ENCODE results near the gene NKX6-1. TPM values are rescaled to one million over a fixed set of nuclear protein-coding genes. Genes with fewer than 3 reads are reported as not detected.
A peak's percentile ranks its signal among the peaks of the same experiment; 100 is the strongest.

Gene NKX6-1
- total RNA-seq, result not detected

GRCh38 chr4:84498935-84499623 is at the start of gene NKX6-1:
Gene NKX6-1, minus strand, starts transcription at chr4:84499292. Its CDS starts 1,064 bp downstream, at chr4:84498228.
- CTCF ChIA-PET, result interaction anchor here (0.5 kb wide), 1 partner anchor 17 kb away, joined by 4 read pairs; no protein-coding TSS in a partner anchor
- peak within 1 kb of the TSS; percentile 46 for H3K27ac Mint-ChIP-seq
- POLR2A ChIA-PET, result no interaction called here
- H3K27me3 Mint-ChIP-seq, result peaks cover 88% of the 10 kb centered on the region
- H3K36me3 Mint-ChIP-seq (ENCODE audit: low read depth), result peaks cover 5% of the 10 kb centered on the region
- no peak for DNase-seq
- H3K4me1 Mint-ChIP-seq, result peaks cover 9% of the 10 kb centered on the region
- peak within 1 kb of the TSS; percentile 64 for H3K4me3 Mint-ChIP-seq
- peaks cover 4% of the 10 kb centered on the region for H3K9me3 Mint-ChIP-seq

GRCh38 chr4:84547211-84547610 is 48.1 kb upstream of the NKX6-1 start:
- no peak overlapping the region for H3K27ac Mint-ChIP-seq
- H3K9me3 Mint-ChIP-seq, result no peaks in the 10 kb centered on the region
- POLR2A ChIA-PET, result no interaction called here
- CTCF ChIA-PET, result no interaction called here
- H3K4me3 Mint-ChIP-seq, result no peak overlapping the region
- no peaks in the 10 kb centered on the region for H3K36me3 Mint-ChIP-seq (ENCODE audit: low read depth)
- H3K4me1 Mint-ChIP-seq, result no peaks in the 10 kb centered on the region
- DNase-seq, result no peak
- H3K27me3 Mint-ChIP-seq, result no peaks in the 10 kb centered on the region

- no peaks in the 10 kb centered on the region for H3K27me3 Mint-ChIP-seq
- H3K4me1 Mint-ChIP-seq, result no peaks in the 10 kb centered on the region
- no peak for DNase-seq
- H3K4me3 Mint-ChIP-seq, result no peak overlapping the region
- POLR2A ChIA-PET, result no interaction called here
- CTCF ChIA-PET, result no interaction called here
- H3K9me3 Mint-ChIP-seq, result no peaks in the 10 kb centered on the region
- no peak overlapping the region for H3K27ac Mint-ChIP-seq
- H3K36me3 Mint-ChIP-seq (ENCODE audit: low read depth), result no peaks in the 10 kb centered on the region
Observed at GRCh38 chr4:84545093-84545492, 46.0 kb upstream of the NKX6-1 start.

GRCh38 chr4:84535901-84536300 is 36.8 kb upstream of the NKX6-1 start:
- ChIA-PET CTCF (no interaction called here), POLR2A (no interaction called here)
- no peak for DNase-seq
- Mint-ChIP-seq H3K4me1 (no peaks in the 10 kb centered on the region), H3K4me3 (no peak overlapping the region), H3K27ac (no peak overlapping the region), H3K27me3 (peaks cover 11% of the 10 kb centered on the region), H3K36me3 (ENCODE audit: low read depth) (no peaks in the 10 kb centered on the region), H3K9me3 (no peaks in the 10 kb centered on the region)

GRCh38 chr4:84531689-84532088 is 32.6 kb upstream of the NKX6-1 start:
- DNase-seq, result no peak
- Mint-ChIP-seq H3K27ac (no peak overlapping the region), H3K4me1 (no peaks in the 10 kb centered on the region), H3K36me3 (ENCODE audit: low read depth) (no peaks in the 10 kb centered on the region), H3K9me3 (no peaks in the 10 kb centered on the region), H3K4me3 (no peak overlapping the region), H3K27me3 (peaks cover 11% of the 10 kb centered on the region)
- CTCF ChIA-PET, result no interaction called here
- POLR2A ChIA-PET, result no interaction called here

GRCh38 chr4:84530871-84531270 is 31.8 kb upstream of the NKX6-1 start:
- ChIA-PET POLR2A (no interaction called here), CTCF (no interaction called here)
- Mint-ChIP-seq H3K27me3 (peaks cover 14% of the 10 kb centered on the region), H3K4me3 (no peak overlapping the region), H3K9me3 (no peaks in the 10 kb centered on the region), H3K36me3 (ENCODE audit: low read depth) (no peaks in the 10 kb centered on the region), H3K4me1 (no peaks in the 10 kb centered on the region), H3K27ac (no peak overlapping the region)
- no peak for DNase-seq

GRCh38 chr4:84530454-84530853 is 31.4 kb upstream of the NKX6-1 start:
- Mint-ChIP-seq H3K4me1 (no peaks in the 10 kb centered on the region), H3K27ac (no peak overlapping the region), H3K36me3 (ENCODE audit: low read depth) (no peaks in the 10 kb centered on the region), H3K27me3 (peaks cover 14% of the 10 kb centered on the region), H3K4me3 (no peak overlapping the region), H3K9me3 (no peaks in the 10 kb centered on the region)
- ChIA-PET CTCF (no interaction called here), POLR2A (no interaction called here)
- DNase-seq, result no peak

- ChIA-PET CTCF (no interaction called here), POLR2A (no interaction called here)
- no peak overlapping the region for H3K4me3 Mint-ChIP-seq
- no peaks in the 10 kb centered on the region for H3K4me1 Mint-ChIP-seq
- H3K36me3 Mint-ChIP-seq (ENCODE audit: low read depth), result no peaks in the 10 kb centered on the region
- H3K27me3 Mint-ChIP-seq, result peaks cover 14% of the 10 kb centered on the region
- no peak overlapping the region for H3K27ac Mint-ChIP-seq
- no peaks in the 10 kb centered on the region for H3K9me3 Mint-ChIP-seq
- DNase-seq, result no peak
Observed at GRCh38 chr4:84529169-84529751, 30.2 kb upstream of the NKX6-1 start.

GRCh38 chr4:84527391-84527790 is 28.3 kb upstream of the NKX6-1 start:
- Mint-ChIP-seq H3K4me3 (no peak overlapping the region), H3K27me3 (peaks cover 6% of the 10 kb centered on the region), H3K27ac (no peak overlapping the region), H3K4me1 (no peaks in the 10 kb centered on the region), H3K9me3 (no peaks in the 10 kb centered on the region), H3K36me3 (ENCODE audit: low read depth) (no peaks in the 10 kb centered on the region)
- DNase-seq, result no peak
- ChIA-PET CTCF (interaction anchor here (0.6 kb wide), 1 partner anchor 1245 kb away, joined by 3 read pairs; no protein-coding TSS in a partner anchor), POLR2A (no interaction called here)

- CTCF ChIA-PET, result no interaction called here
Observed at GRCh38 chr4:84515075-84515474, 16.0 kb upstream of the NKX6-1 start.

GRCh38 chr4:84512277-84512676 is 13.2 kb upstream of the NKX6-1 start:
- CTCF ChIA-PET, result interaction anchor here (1.4 kb wide), 1 partner anchor 18 kb away, joined by 3 read pairs; no protein-coding TSS in a partner anchor
- peaks cover 22% of the 10 kb centered on the region for H3K27me3 Mint-ChIP-seq
- no peaks in the 10 kb centered on the region for H3K4me1 Mint-ChIP-seq
- H3K27ac Mint-ChIP-seq, result no peak overlapping the region
- no peak overlapping the region for H3K4me3 Mint-ChIP-seq
- POLR2A ChIA-PET, result no interaction called here
- no peaks in the 10 kb centered on the region for H3K36me3 Mint-ChIP-seq (ENCODE audit: low read depth)
- no peak for DNase-seq
- no peaks in the 10 kb centered on the region for H3K9me3 Mint-ChIP-seq

More at GRCh38 chr4:84515075-84515474, 16.0 kb upstream of the NKX6-1 start:
- POLR2A ChIA-PET, result no interaction called here
- Mint-ChIP-seq H3K27ac (no peak overlapping the region), H3K36me3 (ENCODE audit: low read depth) (no peaks in the 10 kb centered on the region), H3K4me1 (no peaks in the 10 kb centered on the region), H3K4me3 (no peak overlapping the region), H3K27me3 (peaks cover 12% of the 10 kb centered on the region), H3K9me3 (no peaks in the 10 kb centered on the region)
- no peak for DNase-seq

GRCh38 chr4:84511703-84512102 is 12.6 kb upstream of the NKX6-1 start:
- CTCF ChIA-PET, result interaction anchor here (1.4 kb wide), 1 partner anchor 17 kb away, joined by 3 read pairs; no protein-coding TSS in a partner anchor

GRCh38 chr4:84507941-84508340 is 8.8 kb upstream of the NKX6-1 start:
- no peaks in the 10 kb centered on the region for H3K9me3 Mint-ChIP-seq
- no peaks in the 10 kb centered on the region for H3K4me1 Mint-ChIP-seq
- peaks cover 38% of the 10 kb centered on the region for H3K27me3 Mint-ChIP-seq
- ChIA-PET POLR2A (no interaction called here), CTCF (interaction anchor here (0.6 kb wide), 2 partner anchors 25 to 302 kb away, joined by 3 read pairs; no protein-coding TSS in a partner anchor)
- H3K4me3 Mint-ChIP-seq, result no peak overlapping the region
- H3K27ac Mint-ChIP-seq, result no peak overlapping the region
- no peaks in the 10 kb centered on the region for H3K36me3 Mint-ChIP-seq (ENCODE audit: low read depth)
- no peak for DNase-seq

More at GRCh38 chr4:84511703-84512102, 12.6 kb upstream of the NKX6-1 start:
- Mint-ChIP-seq H3K4me3 (no peak overlapping the region), H3K4me1 (no peaks in the 10 kb centered on the region), H3K9me3 (no peaks in the 10 kb centered on the region), H3K27me3 (peaks cover 24% of the 10 kb centered on the region), H3K27ac (no peak overlapping the region), H3K36me3 (ENCODE audit: low read depth) (no peaks in the 10 kb centered on the region)
- POLR2A ChIA-PET, result no interaction called here
- no peak for DNase-seq

GRCh38 chr4:84504821-84505220 is 5.7 kb upstream of the NKX6-1 start:
- CTCF ChIA-PET, result no interaction called here
- no peaks in the 10 kb centered on the region for H3K36me3 Mint-ChIP-seq (ENCODE audit: low read depth)
- H3K27me3 Mint-ChIP-seq, result peaks cover 69% of the 10 kb centered on the region
- no peaks in the 10 kb centered on the region for H3K4me1 Mint-ChIP-seq
- H3K4me3 Mint-ChIP-seq, result no peak overlapping the region
- no peak overlapping the region for H3K27ac Mint-ChIP-seq
- no peaks in the 10 kb centered on the region for H3K9me3 Mint-ChIP-seq
- POLR2A ChIA-PET, result no interaction called here
- no peak for DNase-seq
